ENCODE data around the gene WDR53.
"Not testable (repeated sequence)": the region's sequence is repeated elsewhere in the genome, so short reads cannot be mapped to it uniquely, and the experiment has no call there.

WDR53 gene

GRCh38 chr3:196517919-196518318 is 50.4 kb downstream of the WDR53 start:
- no peak for DNase-seq (ENCODE audit: low read depth, low spot score)

GRCh38 chr3:196517162-196517800 is 51.1 kb downstream of the WDR53 start:
- DNase-seq (ENCODE audit: low read depth, low spot score): no peak

GRCh38 chr3:196514913-196515621 is 53.3 kb downstream of the WDR53 start, which contains the start of gene SMCO1:
Gene SMCO1, minus strand, starts transcription at chr3:196515346. Its CDS starts 137 bp downstream, at chr3:196515209.
- DNase-seq (ENCODE audit: low read depth, low spot score): no peak

- DNase-seq (ENCODE audit: low read depth, low spot score): no peak
Measured at GRCh38 chr3:196514350-196514716, 54.0 kb downstream of the WDR53 start.

- DNase-seq (ENCODE audit: low read depth, low spot score): no peak
Measured at GRCh38 chr3:196513697-196514349, 54.5 kb downstream of the WDR53 start.

- not testable (repeated sequence) for DNase-seq (ENCODE audit: low read depth, low spot score)
Measured at GRCh38 chr3:196511646-196512425, 56.5 kb downstream of the WDR53 start.

GRCh38 chr3:196511108-196511507 is 57.2 kb downstream of the WDR53 start:
- not testable (repeated sequence) for DNase-seq (ENCODE audit: low read depth, low spot score)

GRCh38 chr3:196506687-196507086 is 61.7 kb downstream of the WDR53 start:
- DNase-seq (ENCODE audit: low read depth, low spot score): no peak

- DNase-seq (ENCODE audit: low read depth, low spot score): no peak
Measured at GRCh38 chr3:196504556-196504955, 63.8 kb downstream of the WDR53 start.

All from activated CD4-positive, CD25-positive, alpha-beta regulatory T cell treated with anti-CD3 and anti-CD28 coated beads, Interleukin-2, amount 50 U/mL, for 16 hours (primary cell).